ENCODE data around the gene JAKMIP2. TPM values are rescaled to one million over a fixed set of nuclear protein-coding genes. Genes with fewer than 3 reads are reported as not detected.

Gene JAKMIP2
- total and polyA plus RNA-seq, 2 experiments from 2014 or later = 0.23 TPM; not detected in 1

DNA sequence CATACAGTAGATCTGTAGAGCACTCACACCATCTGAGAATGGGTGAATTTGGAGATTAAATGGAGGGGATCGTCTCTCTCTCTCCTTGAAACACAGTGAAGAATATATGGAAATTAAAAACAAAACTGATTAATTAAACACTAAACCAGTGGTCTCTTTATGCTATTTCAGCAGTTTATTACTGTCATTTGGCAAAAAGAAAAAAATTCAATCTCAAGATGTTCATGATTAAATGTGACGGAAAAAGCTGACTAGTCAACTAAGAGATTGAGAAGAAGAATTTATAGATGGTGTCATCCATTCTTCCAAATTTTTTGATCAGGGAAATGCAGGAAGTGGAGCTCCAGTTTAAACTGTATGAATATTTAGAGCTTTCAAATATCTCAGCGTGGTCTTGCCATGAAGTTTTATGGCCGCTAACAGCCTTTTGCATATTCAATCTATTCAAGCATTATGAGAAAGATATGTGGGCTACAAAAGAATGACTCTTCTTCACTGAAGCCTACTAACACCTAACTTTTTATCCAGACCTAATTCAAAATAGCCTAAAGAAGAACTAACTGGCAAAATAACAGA lies 151.0 kb downstream of the JAKMIP2 start:
- 70 to 71% methylated on average over 4 of the region's 4 CpGs for WGBS, 2 experiments (ENCODE audit: low coverage in 1 of 2, low lambda C conversion rate in 2 of 2, missing lambda C conversion rate in 2 of 2)
- no peaks in the 10 kb centered on the region for H3K36me3 ChIP-seq (ENCODE audit: low read depth)
- no peaks in the 10 kb centered on the region for H3K9me2 ChIP-seq (ENCODE audit: insufficient read depth)
- no peak overlapping the region for H3K9ac ChIP-seq
- H2AFZ ChIP-seq = no peak overlapping the region
- H3K4me3 ChIP-seq = no peak overlapping the region
- H3K9me3 ChIP-seq (ENCODE audit: low read depth) = no peaks in the 10 kb centered on the region
- TF ChIP-seq EZH2 (IDR thresholded peaks at IDR 0.05; ENCODE audit: insufficient read depth, poor library complexity, severe bottlenecking) (no peak), EZH2phosphoT487 (IDR thresholded peaks at IDR 0.05; ENCODE audit: insufficient read depth, low read depth) (no peak)
- no peaks in the 10 kb centered on the region for H3K4me1 ChIP-seq (ENCODE audit: insufficient read depth)
- in situ Hi-C loops (cut with MboI) = no loop called here
- no peaks in the 10 kb centered on the region for H3K79me2 ChIP-seq (ENCODE audit: insufficient read depth)
- no peak overlapping the region for H3K27ac ChIP-seq
- peaks cover 15% of the 10 kb centered on the region for H3K27me3 ChIP-seq (replicated peaks; ENCODE audit: insufficient read depth)
- no peaks in the 10 kb centered on the region for H3F3A ChIP-seq (ENCODE audit: insufficient read depth)
- no peaks in the 10 kb centered on the region for H4K20me1 ChIP-seq (ENCODE audit: insufficient read depth)
- H3K4me2 ChIP-seq (ENCODE audit: unreplicated experiment) = no peak overlapping the region
- no peak for DNase-seq

- H3K9me2 ChIP-seq (ENCODE audit: insufficient read depth) = no peaks in the 10 kb centered on the region
- H3F3A ChIP-seq (ENCODE audit: insufficient read depth) = no peaks in the 10 kb centered on the region
- H3K36me3 ChIP-seq (ENCODE audit: low read depth) = no peaks in the 10 kb centered on the region
- no peaks in the 10 kb centered on the region for H3K79me2 ChIP-seq (ENCODE audit: insufficient read depth)
- H3K4me3 ChIP-seq = no peak overlapping the region
- no peak overlapping the region for H3K27ac ChIP-seq
- no peak overlapping the region for H2AFZ ChIP-seq
- TF ChIP-seq EZH2 (IDR thresholded peaks at IDR 0.05; ENCODE audit: insufficient read depth, poor library complexity, severe bottlenecking) (no peak), EZH2phosphoT487 (IDR thresholded peaks at IDR 0.05; ENCODE audit: insufficient read depth, low read depth) (no peak)
- no peaks in the 10 kb centered on the region for H3K4me1 ChIP-seq (ENCODE audit: insufficient read depth)
- no peaks in the 10 kb centered on the region for H3K9me3 ChIP-seq (ENCODE audit: low read depth)
- H3K27me3 ChIP-seq (replicated peaks; ENCODE audit: insufficient read depth) = peaks cover 15% of the 10 kb centered on the region
- in situ Hi-C loops (cut with MboI) = loop anchor here (10.0 kb wide), 1 partner anchor 196 kb away; no protein-coding TSS in a partner anchor
- 56 to 65% methylated on average over 4 of the region's 4 CpGs for WGBS, 2 experiments (ENCODE audit: low coverage in 1 of 2, low lambda C conversion rate in 2 of 2, missing lambda C conversion rate in 2 of 2)
- H3K4me2 ChIP-seq (ENCODE audit: unreplicated experiment) = no peak overlapping the region
- DNase-seq = no peak
- H4K20me1 ChIP-seq (ENCODE audit: insufficient read depth) = no peaks in the 10 kb centered on the region
- H3K9ac ChIP-seq = no peak overlapping the region
These were observed 153.3 kb downstream of the JAKMIP2 start for GRCh38 chr5:147629196-147629595.

DNA sequence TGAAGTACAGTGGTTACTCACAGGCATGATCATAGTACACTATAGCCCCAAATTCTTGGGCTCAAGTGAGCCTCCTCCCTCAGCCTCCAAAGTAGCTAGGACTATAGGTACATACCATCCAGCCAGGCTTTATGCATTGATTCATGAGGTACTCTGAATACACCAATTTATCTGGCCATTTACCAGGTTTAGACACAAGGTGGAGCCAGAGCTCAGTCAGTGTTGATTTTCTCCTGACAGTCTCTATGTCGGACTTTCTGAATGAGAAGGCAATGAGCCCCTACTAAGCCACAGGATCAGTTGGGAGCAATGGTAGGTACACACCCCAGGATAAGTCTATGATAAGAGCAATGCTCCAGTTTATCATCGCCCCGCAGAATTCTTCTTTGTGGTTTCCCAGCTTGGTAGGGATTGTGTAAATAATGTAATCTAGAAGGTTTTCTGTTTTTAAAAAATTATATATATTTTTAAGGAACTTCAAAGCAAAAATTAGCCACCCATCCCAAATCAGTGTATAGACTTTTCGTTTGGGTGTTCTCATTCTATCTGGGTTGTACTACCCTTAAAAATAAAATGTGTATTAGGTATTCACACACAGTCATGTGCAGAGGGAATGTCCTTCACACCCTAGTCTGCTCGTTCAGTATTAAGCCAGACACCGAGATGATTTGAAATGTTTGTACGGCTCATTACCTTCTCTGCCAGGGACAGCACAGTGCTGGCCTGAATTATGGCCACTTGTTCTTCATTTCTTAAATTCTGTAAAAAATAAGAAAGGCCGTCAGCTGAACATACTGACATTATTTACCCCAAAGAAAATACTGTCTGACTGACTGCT lies 154.3 kb downstream of the JAKMIP2 start:
- peak; percentile 73 for DNase-seq
- WGBS, 2 experiments (ENCODE audit: low coverage in 1 of 2, low lambda C conversion rate in 2 of 2, missing lambda C conversion rate in 2 of 2) = 19 to 24% methylated on average over 8 of the region's 8 CpGs
- no peak for TF ChIP-seq EZH2 (IDR thresholded peaks at IDR 0.05; ENCODE audit: insufficient read depth, poor library complexity, severe bottlenecking)
- TF ChIP-seq EZH2phosphoT487 (IDR thresholded peaks at IDR 0.05; ENCODE audit: insufficient read depth, low read depth) = no peak
- H3K27ac ChIP-seq = no peak overlapping the region
- H3K9ac ChIP-seq = no peak overlapping the region
- no peak overlapping the region for H3K4me3 ChIP-seq
- no peaks in the 10 kb centered on the region for H3K36me3 ChIP-seq (ENCODE audit: low read depth)
- in situ Hi-C loops (cut with MboI) = loop anchor here (10.0 kb wide), 1 partner anchor 197 kb away; no protein-coding TSS in a partner anchor
- no peak overlapping the region for H3K4me2 ChIP-seq (ENCODE audit: unreplicated experiment)
- no peaks in the 10 kb centered on the region for H4K20me1 ChIP-seq (ENCODE audit: insufficient read depth)
- no peaks in the 10 kb centered on the region for H3K79me2 ChIP-seq (ENCODE audit: insufficient read depth)
- no peak overlapping the region for H2AFZ ChIP-seq
- H3K27me3 ChIP-seq (replicated peaks; ENCODE audit: insufficient read depth) = peaks cover 15% of the 10 kb centered on the region
- H3K4me1 ChIP-seq (ENCODE audit: insufficient read depth) = no peaks in the 10 kb centered on the region
- no peaks in the 10 kb centered on the region for H3K9me2 ChIP-seq (ENCODE audit: insufficient read depth)
- no peaks in the 10 kb centered on the region for H3K9me3 ChIP-seq (ENCODE audit: low read depth)
- no peaks in the 10 kb centered on the region for H3F3A ChIP-seq (ENCODE audit: insufficient read depth)

DNA sequence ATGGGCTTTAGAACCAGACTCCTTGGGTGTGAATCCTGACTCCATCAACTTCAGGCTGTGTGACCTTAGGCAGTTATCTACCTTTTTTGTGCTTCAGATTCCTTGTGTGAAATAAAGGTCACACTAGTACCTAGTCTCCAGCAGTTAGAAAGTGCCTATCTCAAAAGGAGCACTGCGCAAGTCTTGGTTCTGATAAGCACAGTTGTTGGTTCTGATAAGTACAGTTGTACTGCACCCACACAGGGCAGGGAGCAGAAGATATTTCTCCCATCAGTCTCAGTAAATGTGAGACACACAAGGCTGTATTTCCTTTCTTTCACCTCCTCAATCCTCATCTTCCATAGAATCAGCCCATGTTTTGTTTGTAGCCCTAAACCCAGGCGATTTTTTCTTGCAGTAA lies 156.1 kb downstream of the JAKMIP2 start:
- 40 to 43% methylated on average over 2 of the region's 2 CpGs for WGBS, 2 experiments (ENCODE audit: low coverage in 1 of 2, low lambda C conversion rate in 2 of 2, missing lambda C conversion rate in 2 of 2)

More for the DNA sequence above, 156.1 kb downstream of the JAKMIP2 start:
- Histone ChIP-seq H3K79me2 (ENCODE audit: insufficient read depth) (no peaks in the 10 kb centered on the region), H2AFZ (no peak overlapping the region), H3K4me2 (ENCODE audit: unreplicated experiment) (no peak overlapping the region), H4K20me1 (ENCODE audit: insufficient read depth) (no peaks in the 10 kb centered on the region), H3F3A (ENCODE audit: insufficient read depth) (no peaks in the 10 kb centered on the region), H3K4me3 (no peak overlapping the region), H3K9ac (no peak overlapping the region), H3K4me1 (ENCODE audit: insufficient read depth) (no peaks in the 10 kb centered on the region), H3K9me2 (ENCODE audit: insufficient read depth) (no peaks in the 10 kb centered on the region), H3K9me3 (ENCODE audit: low read depth) (no peaks in the 10 kb centered on the region), H3K27ac (no peak overlapping the region), H3K27me3 (replicated peaks; ENCODE audit: insufficient read depth) (peaks cover 12% of the 10 kb centered on the region), H3K36me3 (ENCODE audit: low read depth) (no peaks in the 10 kb centered on the region)
- TF ChIP-seq EZH2phosphoT487 (IDR thresholded peaks at IDR 0.05; ENCODE audit: insufficient read depth, low read depth) (no peak), EZH2 (IDR thresholded peaks at IDR 0.05; ENCODE audit: insufficient read depth, poor library complexity, severe bottlenecking) (no peak)
- DNase-seq = no peak
- in situ Hi-C loops (cut with MboI) = loop anchor here (10.0 kb wide), 1 partner anchor 198 kb away; no protein-coding TSS in a partner anchor

Data from GM23248 (cell line).